Thoracic aorta (tissue), 2 donors: ENCODE measurements around the gene ADGRA1. TPM values are rescaled to one million over a fixed set of nuclear protein-coding genes. Genes with fewer than 3 reads are reported as not detected.

ENCODE experiments used
- ATAC-seq: fragments of 150-250 bp; one replicate; pipeline ENCODE4 v1.8.0; 2017; ENCODE audit warnings: low read depth; ENCODE audit not compliant: insufficient number of reproducible peaks, low FRiP score
- DNase-seq: peaks from one replicate; pipeline ENCODE4 v3.0.0-alpha.2; 2020; ENCODE audit warnings: low spot score
- H3K27ac ChIP-seq, 2 donors: fragments of 200-600 bp; sonication (generic); 1 replicate in 1 of 2; 2 replicates in 1 of 2; pipeline ENCODE4 v1.5.1; 2016; ENCODE audit warnings: mild to moderate bottlenecking in 2 of 2, moderate library complexity in 2 of 2
- H3K27me3 ChIP-seq: fragments of 200-600 bp; sonication (generic); replicated peaks from 2 replicates; pipeline ENCODE4 v1.6.0; 2016; ENCODE audit warnings: mild to moderate bottlenecking; ENCODE audit not compliant: insufficient read depth
- H3K36me3 ChIP-seq: fragments of 200-600 bp; sonication (generic); one replicate; pipeline ENCODE4 v1.5.1; 2016
- H3K4me1 ChIP-seq, 2 donors: fragments of 200-600 bp; sonication (generic); 1 replicate in 1 of 2; 2 replicates in 1 of 2; pipeline versions ENCODE4 v1.5.1 to v1.6.0; 2016; ENCODE audit warnings: low read depth in 2 of 2, mild to moderate bottlenecking in 1 of 2; ENCODE audit not compliant: control insufficient read depth in 1 of 2
- H3K4me3 ChIP-seq: fragments of 200-600 bp; sonication (generic); 2 replicates; pipeline ENCODE4 v1.5.1; 2016; ENCODE audit warnings: mild to moderate bottlenecking
- H3K9me3 ChIP-seq: fragments of 200-600 bp; sonication (generic); 2 replicates; pipeline ENCODE4 v1.5.1; 2016
- total RNA-seq, 2 donors: library from RNA; depleted of rRNA; stranded (reverse); fragments of >200 nt; gene quantifications; one replicate each; pipeline versions ENCODE4 v1.1.0 to v1.2.3, GENCODE V29; 2016
- TF ChIP-seq, protein P1 (sequence below): fragments of 200-600 bp; sonication (generic); IDR thresholded peaks from one replicate; pipeline ENCODE4 v1.5.1; 2019; ENCODE audit warnings: antibody characterized with exemption

The ADGRA1 gene
- total RNA-seq, 2 donors from 2014 or later, result not detected

DNA sequence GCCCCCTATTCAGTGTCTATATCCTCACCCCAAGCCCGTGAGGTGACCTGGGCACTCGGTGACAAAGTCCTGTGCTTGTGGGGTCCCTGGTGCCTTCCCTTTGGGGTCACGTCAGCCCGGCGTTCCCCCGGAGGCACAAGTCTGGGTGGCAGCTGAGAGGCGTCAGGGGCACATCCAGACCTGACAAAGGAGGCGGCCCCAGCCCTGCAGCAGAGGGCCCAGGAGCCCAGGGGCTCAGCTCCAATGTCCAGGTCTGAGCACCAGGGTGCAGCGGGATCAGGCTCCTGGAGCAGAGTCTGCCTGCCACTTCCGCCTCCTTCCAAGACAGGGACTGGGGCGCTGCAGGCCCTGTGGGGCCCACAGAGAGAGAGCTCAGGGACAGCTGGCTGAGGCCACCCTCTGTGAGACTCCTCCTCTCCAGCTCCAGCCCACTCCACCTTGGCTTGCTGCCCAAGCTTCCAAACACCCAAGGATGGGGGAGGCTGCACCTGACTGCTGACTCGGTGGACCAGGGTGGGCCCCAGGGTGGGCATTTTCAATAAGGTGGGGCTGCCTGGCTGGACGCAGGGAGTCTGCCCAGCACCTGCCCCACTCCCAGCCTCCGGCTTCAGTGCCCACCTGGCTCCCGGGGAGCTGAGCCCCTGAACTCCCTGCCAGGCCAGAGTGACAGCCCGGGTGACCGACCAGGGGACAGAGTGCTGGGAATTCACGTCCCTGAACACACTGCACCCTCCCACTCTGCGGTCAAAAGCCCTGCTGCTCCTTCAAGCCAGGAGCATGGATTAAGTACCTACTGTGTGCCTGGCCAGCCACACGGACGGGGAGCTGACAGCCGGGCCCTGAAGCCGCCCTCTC is 71.3 kb downstream of the ADGRA1 start:
- no peak for DNase-seq
- no peaks in the 10 kb centered on the region for H3K36me3 ChIP-seq
- H3K27me3 ChIP-seq, result peaks cover 5% of the 10 kb centered on the region
- ATAC-seq, result no peak
- H3K9me3 ChIP-seq, result no peaks in the 10 kb centered on the region
- peaks cover 10 to 12% of the 10 kb centered on the region in 2 donors for H3K4me1 ChIP-seq
- H3K4me3 ChIP-seq, result no peak overlapping the region
- TF ChIP-seq, protein P1, sequence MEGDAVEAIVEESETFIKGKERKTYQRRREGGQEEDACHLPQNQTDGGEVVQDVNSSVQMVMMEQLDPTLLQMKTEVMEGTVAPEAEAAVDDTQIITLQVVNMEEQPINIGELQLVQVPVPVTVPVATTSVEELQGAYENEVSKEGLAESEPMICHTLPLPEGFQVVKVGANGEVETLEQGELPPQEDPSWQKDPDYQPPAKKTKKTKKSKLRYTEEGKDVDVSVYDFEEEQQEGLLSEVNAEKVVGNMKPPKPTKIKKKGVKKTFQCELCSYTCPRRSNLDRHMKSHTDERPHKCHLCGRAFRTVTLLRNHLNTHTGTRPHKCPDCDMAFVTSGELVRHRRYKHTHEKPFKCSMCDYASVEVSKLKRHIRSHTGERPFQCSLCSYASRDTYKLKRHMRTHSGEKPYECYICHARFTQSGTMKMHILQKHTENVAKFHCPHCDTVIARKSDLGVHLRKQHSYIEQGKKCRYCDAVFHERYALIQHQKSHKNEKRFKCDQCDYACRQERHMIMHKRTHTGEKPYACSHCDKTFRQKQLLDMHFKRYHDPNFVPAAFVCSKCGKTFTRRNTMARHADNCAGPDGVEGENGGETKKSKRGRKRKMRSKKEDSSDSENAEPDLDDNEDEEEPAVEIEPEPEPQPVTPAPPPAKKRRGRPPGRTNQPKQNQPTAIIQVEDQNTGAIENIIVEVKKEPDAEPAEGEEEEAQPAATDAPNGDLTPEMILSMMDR, result no peak
- no peak overlapping the region for H3K27ac ChIP-seq

DNA sequence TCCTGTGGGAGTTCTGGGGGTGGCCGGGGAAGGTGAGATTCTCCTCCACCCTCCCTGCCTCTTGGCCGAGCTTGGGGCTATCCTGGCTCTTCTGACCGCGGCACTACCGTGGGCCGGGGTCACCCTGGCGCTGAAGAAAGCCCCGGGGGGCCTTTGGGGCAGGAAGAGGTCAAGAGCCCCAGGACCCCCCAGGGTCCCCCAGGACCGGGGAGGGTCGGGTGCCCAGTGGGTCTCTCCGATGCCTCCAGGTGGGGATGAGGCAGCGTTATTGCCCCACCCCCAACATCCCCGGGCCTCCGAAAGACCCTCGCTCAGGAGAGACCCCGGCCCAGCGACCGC is 71.9 kb downstream of the ADGRA1 start:
- Histone ChIP-seq H3K27ac (no peak overlapping the region), H3K4me3 (no peak overlapping the region), H3K27me3 (peaks cover 5% of the 10 kb centered on the region), H3K4me1 (peaks cover 10 to 12% of the 10 kb centered on the region in 2 donors), H3K9me3 (no peaks in the 10 kb centered on the region), H3K36me3 (no peaks in the 10 kb centered on the region)
- TF ChIP-seq, protein P1, result no peak
- DNase-seq, result no peak
- no peak for ATAC-seq

DNA sequence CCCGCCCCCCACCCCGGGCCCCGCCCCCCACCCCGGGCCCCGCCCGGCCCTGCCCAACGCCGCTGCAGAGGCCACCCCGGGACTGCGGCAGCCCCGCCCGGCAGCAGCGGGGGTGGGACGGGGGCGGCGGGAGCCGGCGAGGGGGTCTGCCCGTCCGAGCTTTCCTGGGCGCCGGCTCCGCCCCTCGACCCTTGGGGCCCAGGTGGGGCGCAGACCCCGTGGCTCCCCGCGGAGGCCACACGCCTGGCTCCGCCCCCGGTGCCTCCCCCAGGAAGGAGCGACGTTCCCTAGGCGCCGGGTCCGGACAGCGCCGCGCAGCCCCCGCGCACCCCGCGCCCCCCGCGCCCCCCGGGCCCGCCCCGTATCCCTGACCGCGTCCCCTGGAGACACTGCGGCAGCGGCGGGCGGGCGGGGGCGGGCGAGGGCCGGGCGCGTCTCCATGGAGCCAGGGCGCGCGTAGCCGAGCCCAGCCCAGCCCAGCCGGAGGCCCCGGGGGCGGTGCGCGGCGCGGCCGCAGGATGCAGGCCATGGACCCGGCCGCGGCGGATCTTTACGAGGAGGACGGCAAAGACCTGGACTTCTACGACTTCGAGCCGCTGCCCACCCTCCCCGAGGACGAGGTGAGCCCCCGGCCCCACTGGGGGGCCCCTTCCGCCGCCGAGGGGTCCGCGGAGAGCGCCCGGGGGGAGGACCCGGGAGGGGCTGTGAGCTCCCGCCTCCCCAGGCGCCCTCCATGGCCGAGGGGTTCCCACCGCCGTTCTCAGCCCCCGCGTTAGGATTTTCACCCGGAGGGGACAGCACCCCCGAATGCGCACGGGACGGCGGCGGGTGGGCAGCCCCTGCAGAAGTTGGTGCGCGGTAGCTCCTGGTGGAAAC is 72.5 kb downstream of the ADGRA1 start, which contains the start of gene KNDC1:
KNDC1 (plus strand) TSS at position 270 of the 876 bp plus-strand sequence; CDS start at position 519, 249 bp downstream.
- Histone ChIP-seq H3K4me3 (peak within 1 kb of the TSS; percentile 69), H3K9me3 (no peaks in the 10 kb centered on the region), H3K36me3 (no peaks in the 10 kb centered on the region), H3K27me3 (peaks cover 5% of the 10 kb centered on the region), H3K4me1 (peaks cover 10 to 12% of the 10 kb centered on the region in 2 donors), H3K27ac (no peak within 1 kb of the TSS)
- ATAC-seq (no peak), DNase-seq (no peak)
- TF ChIP-seq, protein P1, result no peak

DNA sequence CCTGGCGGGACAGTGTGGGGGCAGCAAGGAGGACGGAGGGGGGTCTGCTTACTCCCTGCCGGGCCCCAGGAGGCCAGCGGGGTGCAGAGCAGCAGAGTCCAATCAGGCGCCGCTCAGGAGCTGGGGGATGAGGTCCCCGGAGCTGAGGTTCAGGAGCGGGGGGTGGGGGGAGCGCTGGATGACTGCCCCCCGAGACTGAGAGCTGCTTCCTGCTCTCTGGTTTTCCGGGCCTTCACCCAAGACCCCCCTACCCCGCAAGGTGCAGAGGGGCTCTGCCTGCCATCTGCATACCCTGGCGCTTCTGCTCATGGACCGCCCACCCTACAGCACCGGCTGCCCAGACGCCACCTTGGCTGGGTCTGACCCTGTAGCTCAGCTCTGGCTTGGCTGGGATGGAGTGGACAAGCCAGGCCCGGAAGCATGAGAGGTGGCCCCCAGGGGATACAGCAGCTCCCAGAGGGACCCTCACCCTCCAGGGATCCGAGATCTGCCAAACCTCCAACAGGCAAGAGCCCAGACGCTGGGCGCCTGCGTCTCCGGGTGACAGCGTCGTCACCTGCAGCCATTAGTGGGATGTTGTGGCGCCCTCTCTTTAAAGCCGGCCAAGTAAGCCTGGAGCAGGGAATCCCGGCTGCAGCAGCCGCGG is 73.2 kb downstream of the ADGRA1 start:
- Histone ChIP-seq H3K9me3 (no peaks in the 10 kb centered on the region), H3K27me3 (peaks cover 5% of the 10 kb centered on the region), H3K36me3 (no peaks in the 10 kb centered on the region), H3K4me3 (peak overlapping the region; percentile 69), H3K4me1 (peaks cover 10 to 12% of the 10 kb centered on the region in 2 donors), H3K27ac (no peak overlapping the region)
- no peak for ATAC-seq
- DNase-seq, result no peak
- TF ChIP-seq, protein P1, result no peak
